Esophagus muscularis mucosa (tissue), 4 donors: ENCODE measurements around the gene PRKD1. TPM values are rescaled to one million over a fixed set of nuclear protein-coding genes. Genes with fewer than 3 reads are reported as not detected.

Source experiments
- DNase-seq: peaks from one replicate; pipeline ENCODE4 v3.0.0-alpha.2; 2017; ENCODE audit errors: extremely low spot score
- H3K27ac ChIP-seq, 4 donors: fragments of 200-600 bp; sonication (generic); replicated peaks in 1 of 4; 1 replicate in 3 of 4; 2 replicates in 1 of 4; pipeline ENCODE4 v1.5.1; 2016 to 2019; ENCODE audit warnings: mild to moderate bottlenecking in 1 of 4
- H3K27me3 ChIP-seq, 4 donors: fragments of 200-600 bp; sonication (generic); one replicate each; pipeline versions ENCODE4 v1.5.1 to v1.6.0; 2016 to 2019
- H3K36me3 ChIP-seq, 4 donors: fragments of 200-600 bp; sonication (generic); one replicate each; pipeline ENCODE4 v1.5.1; 2016 to 2019
- H3K4me1 ChIP-seq, 4 donors: fragments of 200-600 bp; sonication (generic); one replicate each; pipeline ENCODE4 v1.5.1; 2016 to 2019
- H3K4me3 ChIP-seq, 4 donors: fragments of 200-600 bp; sonication (generic); 1 replicate in 2 of 4; 2 replicates in 2 of 4; pipeline ENCODE4 v1.5.1; 2016 to 2019; ENCODE audit warnings: mild to moderate bottlenecking in 4 of 4, moderate library complexity in 1 of 4
- H3K9me3 ChIP-seq, 4 donors: fragments of 200-600 bp; sonication (generic); 1 replicate in 3 of 4; 2 replicates in 1 of 4; pipeline ENCODE4 v1.5.1; 2016 to 2019
- EP300 ChIP-seq: sonication (generic); formaldehyde crosslinking; IDR thresholded peaks from one replicate; pipeline ENCODE4 v1.6.1; 2017; ENCODE audit warnings: antibody characterized with exemption
- POLR2A ChIP-seq: fragments of 450-650 bp; IDR thresholded peaks from one replicate; pipeline ENCODE4 v1.6.1; 2017; ENCODE audit warnings: antibody characterized with exemption, moderate library complexity, mild to moderate bottlenecking, low read depth
- POLR2AphosphoS5 ChIP-seq, 2 donors: sonication (generic); formaldehyde crosslinking; IDR thresholded peaks; one replicate each; pipeline ENCODE4 v1.6.1; 2017; ENCODE audit warnings: antibody characterized with exemption in 2 of 2
- WGBS: methylation state at CpG from one replicate; pipeline ENCODE4 v1.1.5; 2018; 5-methylcytosine and 5-hydroxymethylcytosine counted together
- intact Hi-C: fragments of 100-400 bp; cut with DNase I; formaldehyde crosslinking; loops from one replicate; pipeline ENCODE4 v1.15.1; 2023
- total RNA-seq, 4 donors: library from RNA; depleted of rRNA; stranded (reverse); fragments of >200 nt; gene quantifications; one replicate each; pipeline versions ENCODE4 v1.1.0 to v1.2.1, GENCODE V29; 2016
- TF ChIP-seq, protein P1 (sequence below), 3 experiments: fragments of 200-600 bp in 2 of 3; fragments of 450-650 bp in 1 of 3; sonication (generic) in 2 of 3; IDR thresholded peaks; one replicate each; pipeline ENCODE4 v1.5.1; 2017 to 2019; ENCODE audit warnings: antibody characterized with exemption in 3 of 3, mild to moderate bottlenecking in 2 of 3, moderate library complexity in 1 of 3

Gene PRKD1
- total RNA-seq, 4 donors from 2014 or later = 10.4 to 18.7 (median 14.0) TPM

DNA sequence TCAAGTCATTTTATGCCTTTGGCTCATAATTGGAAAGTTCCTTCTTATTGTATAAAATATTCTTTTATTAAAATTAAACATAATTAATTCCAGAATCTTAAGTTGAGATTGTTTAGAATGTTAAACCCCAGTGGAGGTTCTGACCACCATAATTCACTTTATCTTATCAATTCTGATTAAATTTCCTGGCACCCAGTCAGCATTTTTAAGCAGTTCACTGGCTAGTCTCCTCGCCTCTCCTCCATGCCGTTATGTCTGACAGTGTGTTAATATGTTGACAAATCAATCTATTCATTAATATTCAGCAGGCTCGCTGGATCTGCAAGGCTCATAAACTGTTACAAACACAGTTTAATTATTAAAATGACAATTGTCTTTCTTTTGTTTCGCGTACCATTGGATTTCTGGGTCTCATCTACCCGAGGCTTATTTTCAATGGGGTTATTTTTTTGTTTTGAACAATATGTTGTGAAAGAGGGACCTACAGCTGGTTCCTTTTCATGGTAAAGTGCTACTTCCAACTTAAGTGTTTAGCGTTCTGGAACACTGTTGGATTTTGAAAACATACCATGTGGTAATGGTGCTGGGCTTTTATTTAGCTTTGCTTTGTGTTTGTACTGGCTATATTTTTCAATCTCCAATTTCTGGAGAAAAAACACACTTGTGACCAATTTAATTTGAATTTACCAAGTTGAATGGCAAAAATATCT is 339.7 kb downstream of the PRKD1 start:
- Histone ChIP-seq H3K27ac (no peak overlapping the region), H3K4me3 (no peak overlapping the region), H3K36me3 (no peaks in the 10 kb centered on the region), H3K9me3 (no peaks in the 10 kb centered on the region), H3K27me3 (no peaks in the 10 kb centered on the region), H3K4me1 (peaks cover 0 to 23% (median 11%) of the 10 kb centered on the region in 4 donors)
- no peak for DNase-seq
- 88% methylated on average over 7 of the region's 7 CpGs for WGBS
- intact Hi-C loops = no loop called here
- TF ChIP-seq, protein P1, sequence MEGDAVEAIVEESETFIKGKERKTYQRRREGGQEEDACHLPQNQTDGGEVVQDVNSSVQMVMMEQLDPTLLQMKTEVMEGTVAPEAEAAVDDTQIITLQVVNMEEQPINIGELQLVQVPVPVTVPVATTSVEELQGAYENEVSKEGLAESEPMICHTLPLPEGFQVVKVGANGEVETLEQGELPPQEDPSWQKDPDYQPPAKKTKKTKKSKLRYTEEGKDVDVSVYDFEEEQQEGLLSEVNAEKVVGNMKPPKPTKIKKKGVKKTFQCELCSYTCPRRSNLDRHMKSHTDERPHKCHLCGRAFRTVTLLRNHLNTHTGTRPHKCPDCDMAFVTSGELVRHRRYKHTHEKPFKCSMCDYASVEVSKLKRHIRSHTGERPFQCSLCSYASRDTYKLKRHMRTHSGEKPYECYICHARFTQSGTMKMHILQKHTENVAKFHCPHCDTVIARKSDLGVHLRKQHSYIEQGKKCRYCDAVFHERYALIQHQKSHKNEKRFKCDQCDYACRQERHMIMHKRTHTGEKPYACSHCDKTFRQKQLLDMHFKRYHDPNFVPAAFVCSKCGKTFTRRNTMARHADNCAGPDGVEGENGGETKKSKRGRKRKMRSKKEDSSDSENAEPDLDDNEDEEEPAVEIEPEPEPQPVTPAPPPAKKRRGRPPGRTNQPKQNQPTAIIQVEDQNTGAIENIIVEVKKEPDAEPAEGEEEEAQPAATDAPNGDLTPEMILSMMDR (IDR thresholded peaks at IDR 0.05) = no peak
- TF ChIP-seq POLR2A (no peak), EP300 (no peak), POLR2AphosphoS5 (IDR thresholded peaks at IDR 0.05) (no peak)

DNA sequence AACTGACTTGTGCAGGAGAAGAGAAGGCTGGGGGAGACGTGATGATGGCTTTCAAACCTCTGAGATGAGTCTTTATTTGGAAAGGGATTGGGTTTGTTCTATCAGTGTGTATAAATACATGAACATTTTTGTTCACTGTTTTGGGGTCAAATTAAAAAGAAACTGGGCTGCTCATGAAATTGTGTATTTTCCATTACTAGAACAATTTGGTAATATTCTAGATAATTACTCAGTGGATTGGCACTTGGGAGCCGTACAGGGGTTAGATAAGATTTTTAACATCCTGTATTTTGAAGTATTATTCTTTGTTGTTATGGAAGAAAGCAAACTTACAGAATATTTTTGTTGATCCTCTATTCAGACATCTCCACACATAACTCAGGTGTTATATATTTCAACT is 340.6 kb downstream of the PRKD1 start:
- peak overlapping the region in 1 of 4 donors; percentile 72 for H3K27ac ChIP-seq
- H3K4me1 ChIP-seq = peaks cover 0 to 23% (median 11%) of the 10 kb centered on the region in 4 donors
- no peaks in the 10 kb centered on the region for H3K27me3 ChIP-seq
- DNase-seq = no peak
- H3K9me3 ChIP-seq = no peaks in the 10 kb centered on the region
- 77% methylated on average over 2 of the region's 2 CpGs for WGBS
- intact Hi-C loops = no loop called here
- no peaks in the 10 kb centered on the region for H3K36me3 ChIP-seq
- TF ChIP-seq POLR2A (no peak), EP300 (no peak), POLR2AphosphoS5 (IDR thresholded peaks at IDR 0.05) (no peak)
- TF ChIP-seq, protein P1 (IDR thresholded peaks at IDR 0.05) = no peak
- no peak overlapping the region for H3K4me3 ChIP-seq

DNA sequence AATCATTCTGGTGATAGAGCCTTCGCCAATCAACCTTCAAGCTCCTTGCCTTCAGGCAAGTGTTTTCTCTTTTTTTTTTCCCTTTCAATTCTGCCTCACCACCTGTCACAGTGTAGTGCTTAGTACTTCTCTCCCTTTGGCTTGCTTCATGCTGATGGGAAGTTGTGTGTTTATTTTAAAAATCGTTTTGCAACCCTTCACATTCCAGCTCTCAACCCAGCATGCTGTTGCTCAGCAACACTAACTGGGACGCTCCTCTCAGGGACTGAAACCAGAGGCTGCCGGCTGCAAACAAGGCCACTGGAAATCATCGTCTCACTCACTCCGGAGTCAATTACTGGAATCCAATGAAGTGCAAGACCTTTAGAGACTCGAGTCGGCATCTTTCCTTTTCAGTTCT is 342.7 kb downstream of the PRKD1 start:
- Histone ChIP-seq H3K9me3 (no peaks in the 10 kb centered on the region), H3K4me3 (peak overlapping the region in 3 of 4 donors; percentile 11 to 21 (median 17)), H3K36me3 (no peaks in the 10 kb centered on the region), H3K4me1 (peaks cover 0 to 23% (median 11%) of the 10 kb centered on the region in 4 donors), H3K27me3 (no peaks in the 10 kb centered on the region), H3K27ac (peak overlapping the region; percentile 24 to 72 (median 39))
- intact Hi-C loops = no loop called here
- WGBS = 14% methylated on average over 8 of the region's 8 CpGs
- DNase-seq = no peak
- TF ChIP-seq EP300 = no peak
- peak; percentile 64 to 68 for TF ChIP-seq POLR2AphosphoS5 (IDR thresholded peaks at IDR 0.05)

DNA sequence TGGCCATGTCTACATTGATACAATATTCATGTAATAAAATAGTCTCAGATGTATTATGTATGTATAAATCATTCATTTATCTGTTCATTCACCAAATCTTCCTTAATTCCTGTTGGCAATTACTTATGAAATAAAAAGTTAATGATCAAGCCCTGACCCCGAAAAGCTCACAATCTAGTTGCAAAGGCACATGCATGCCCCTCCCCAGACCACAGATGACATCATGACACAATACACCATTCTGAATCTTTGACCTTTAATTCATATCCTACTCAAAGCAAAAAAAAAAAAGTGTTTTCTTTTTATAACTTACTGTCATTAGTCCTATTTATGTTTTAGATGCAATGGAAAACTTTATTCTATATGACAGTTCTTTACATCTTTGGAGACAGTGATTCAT is 346.9 kb downstream of the PRKD1 start:
- Histone ChIP-seq H3K4me3 (no peak overlapping the region), H3K27me3 (no peaks in the 10 kb centered on the region), H3K27ac (no peak overlapping the region), H3K9me3 (no peaks in the 10 kb centered on the region), H3K36me3 (peaks cover 0 to 3% (median 0%) of the 10 kb centered on the region in 4 donors), H3K4me1 (peaks cover 0 to 23% (median 12%) of the 10 kb centered on the region in 4 donors)
- intact Hi-C loops = no loop called here
- 92% methylated on average over 1 of the region's 1 CpG for WGBS
- TF ChIP-seq, protein P1 (IDR thresholded peaks at IDR 0.05) = no peak
- no peak for TF ChIP-seq EP300
- TF ChIP-seq POLR2A = no peak
- no peak for TF ChIP-seq POLR2AphosphoS5 (IDR thresholded peaks at IDR 0.05)
- DNase-seq = no peak

DNA sequence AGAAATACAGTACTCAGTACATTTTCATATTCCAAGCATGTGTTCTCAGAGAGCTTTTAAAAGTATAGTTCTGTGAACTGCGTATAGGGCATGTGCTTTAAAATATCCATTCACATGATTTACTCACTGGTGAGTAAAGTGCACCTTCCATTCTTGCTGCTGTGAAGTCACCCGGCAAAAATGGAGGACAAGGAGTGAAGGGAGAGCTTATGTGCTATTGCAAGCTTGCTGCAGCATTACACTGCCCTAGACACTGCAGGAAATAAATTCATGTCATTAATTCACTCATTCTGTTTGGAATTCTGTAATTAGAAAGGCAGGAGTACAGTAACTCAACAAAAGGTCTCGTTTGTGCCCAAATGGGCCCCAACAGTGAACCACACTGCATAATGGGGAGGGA is 347.8 kb downstream of the PRKD1 start:
- peaks cover 0 to 3% (median 0%) of the 10 kb centered on the region in 4 donors for H3K36me3 ChIP-seq
- H3K9me3 ChIP-seq = no peaks in the 10 kb centered on the region
- no peak overlapping the region for H3K27ac ChIP-seq
- intact Hi-C loops = no loop called here
- H3K27me3 ChIP-seq = no peaks in the 10 kb centered on the region
- no peak for TF ChIP-seq POLR2AphosphoS5 (IDR thresholded peaks at IDR 0.05)
- TF ChIP-seq EP300 = no peak
- TF ChIP-seq, protein P1 (IDR thresholded peaks at IDR 0.05) = no peak
- no peak for TF ChIP-seq POLR2A
- DNase-seq = no peak
- 89% methylated on average over 3 of the region's 3 CpGs for WGBS
- peaks cover 0 to 14% (median 6%) of the 10 kb centered on the region in 4 donors for H3K4me1 ChIP-seq
- H3K4me3 ChIP-seq = no peak overlapping the region
